NCI-H1105 (cell line): ENCODE data around the gene LDAH.

Source experiments
- DNase-seq: peaks from one replicate; lab custom pipeline; 2025; lab: John Stamatoyannopoulos, UW

The LDAH gene

GRCh38 chr2:20635675-20636584 lies 187.0 kb downstream of the LDAH start:
- DNase-seq = peak; percentile 73

DNA sequence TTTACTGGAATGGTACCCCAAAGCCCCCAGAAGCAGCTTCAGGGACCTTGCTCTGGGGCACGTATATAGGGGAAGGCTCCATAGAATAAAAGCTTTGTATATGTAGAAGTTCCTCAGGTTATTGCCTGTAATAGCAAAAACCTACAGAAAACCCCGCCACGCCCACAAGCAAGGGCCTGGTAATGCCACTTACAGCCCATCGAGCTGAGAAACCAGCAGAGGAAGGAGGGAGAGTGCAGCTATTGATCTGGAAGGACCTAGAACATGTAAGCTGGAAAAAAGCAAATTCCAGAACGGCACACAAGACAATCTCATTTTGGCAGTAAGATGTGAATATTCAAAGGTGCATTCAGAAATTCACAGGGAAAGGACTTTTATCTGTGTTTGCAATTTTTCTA lies 187.8 kb downstream of the LDAH start:
- no peak for DNase-seq

- DNase-seq = no peak
These were observed 188.3 kb downstream of the LDAH start for GRCh38 chr2:20634507-20635112.
